ENCODE data around the gene RFFL.

Gene RFFL

DNA sequence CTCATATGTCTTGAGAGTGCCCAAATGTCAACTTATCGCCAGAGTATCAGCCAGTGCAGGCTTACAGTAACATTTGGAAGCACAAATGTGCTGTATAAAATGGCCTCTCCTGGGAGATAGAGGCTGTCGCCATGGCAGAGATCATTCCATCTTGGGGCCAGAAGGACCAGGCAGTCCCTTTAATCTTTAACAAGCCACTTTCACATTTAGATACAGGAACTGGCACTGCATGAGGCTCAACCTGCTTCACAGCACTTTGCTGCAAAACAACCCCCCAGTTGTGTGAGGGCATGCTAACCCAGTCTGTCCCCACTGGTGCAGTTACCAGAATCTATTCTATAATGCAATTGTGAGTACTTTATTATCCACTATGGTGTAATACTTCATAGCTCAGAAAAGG is 4.7 kb upstream of the RFFL start:
- H3K27ac Mint-ChIP-seq = no peak overlapping the region
- no peaks in the 10 kb centered on the region for H3K27me3 Mint-ChIP-seq
- peaks cover 4% of the 10 kb centered on the region for H3K36me3 Mint-ChIP-seq
- peaks cover 74% of the 10 kb centered on the region for H3K4me1 Mint-ChIP-seq
- H3K4me3 Mint-ChIP-seq = no peak overlapping the region
- no peaks in the 10 kb centered on the region for H3K9me3 Mint-ChIP-seq

GRCh38 chr17:35065880-35066279 is 2.4 kb upstream of the RFFL start:
- Mint-ChIP-seq H3K27ac (no peak overlapping the region), H3K9me3 (no peaks in the 10 kb centered on the region), H3K4me1 (peaks cover 72% of the 10 kb centered on the region), H3K4me3 (no peak overlapping the region), H3K36me3 (peaks cover 7% of the 10 kb centered on the region), H3K27me3 (no peaks in the 10 kb centered on the region)

DNA sequence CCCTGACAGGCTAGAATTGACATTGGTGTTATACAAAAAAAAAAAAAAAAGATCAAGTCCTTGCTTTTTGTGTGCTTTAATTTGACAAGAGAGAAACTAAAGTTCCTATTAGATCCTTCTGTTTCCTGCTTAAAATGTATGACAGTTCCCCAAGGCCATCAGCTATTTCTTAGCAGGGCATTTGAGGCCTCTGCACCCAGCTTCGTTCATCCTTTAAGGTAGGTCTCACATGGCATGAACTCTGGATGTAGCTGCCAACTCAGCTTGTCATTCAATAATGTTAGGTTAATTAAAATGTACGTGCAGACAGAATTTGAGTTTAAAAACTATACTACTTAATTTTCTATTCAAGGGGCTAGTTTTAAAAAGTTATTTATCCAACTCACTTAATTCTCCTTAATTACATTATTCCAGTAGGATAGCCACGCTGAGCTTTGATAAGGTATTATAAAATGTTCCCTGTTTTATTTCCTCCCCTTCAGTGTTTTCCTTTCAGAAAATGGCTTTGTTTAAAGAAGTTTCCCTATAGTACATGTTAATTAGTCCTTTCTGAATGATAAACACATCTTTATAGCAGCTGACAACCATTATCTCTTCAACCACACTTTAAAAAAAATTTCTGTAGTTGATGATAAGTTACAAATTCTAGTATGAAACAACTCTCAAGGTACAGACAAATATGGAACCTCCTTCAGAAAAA is 1.2 kb upstream of the RFFL start:
- Mint-ChIP-seq H3K36me3 (peaks cover 12% of the 10 kb centered on the region), H3K4me3 (peak overlapping the region; percentile 55), H3K9me3 (no peaks in the 10 kb centered on the region), H3K4me1 (peaks cover 75% of the 10 kb centered on the region), H3K27ac (peak overlapping the region; percentile 79), H3K27me3 (no peaks in the 10 kb centered on the region)

DNA sequence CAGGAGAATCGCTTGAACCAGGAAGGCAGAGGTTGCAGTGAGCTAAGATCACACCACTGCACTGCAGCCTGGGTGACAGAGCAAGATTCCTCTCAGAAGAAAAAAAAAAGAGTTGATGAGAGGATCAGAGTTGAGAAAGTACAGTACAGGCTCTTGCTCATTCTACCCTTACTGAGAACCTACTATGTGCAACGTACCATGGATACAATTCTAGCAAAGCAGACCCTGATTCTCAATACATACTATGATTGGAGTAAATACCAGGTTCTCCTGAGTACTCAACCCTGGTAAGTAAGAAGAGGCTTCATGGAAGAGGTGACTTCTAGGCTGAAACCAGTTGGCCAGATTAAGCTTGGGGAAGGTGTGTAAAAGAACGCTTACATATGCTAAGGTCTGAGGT is 1.2 kb downstream of the RFFL start:
- Mint-ChIP-seq H3K4me1 (peaks cover 68% of the 10 kb centered on the region), H3K27ac (peak overlapping the region; percentile 88), H3K4me3 (peak overlapping the region; percentile 55)

DNA sequence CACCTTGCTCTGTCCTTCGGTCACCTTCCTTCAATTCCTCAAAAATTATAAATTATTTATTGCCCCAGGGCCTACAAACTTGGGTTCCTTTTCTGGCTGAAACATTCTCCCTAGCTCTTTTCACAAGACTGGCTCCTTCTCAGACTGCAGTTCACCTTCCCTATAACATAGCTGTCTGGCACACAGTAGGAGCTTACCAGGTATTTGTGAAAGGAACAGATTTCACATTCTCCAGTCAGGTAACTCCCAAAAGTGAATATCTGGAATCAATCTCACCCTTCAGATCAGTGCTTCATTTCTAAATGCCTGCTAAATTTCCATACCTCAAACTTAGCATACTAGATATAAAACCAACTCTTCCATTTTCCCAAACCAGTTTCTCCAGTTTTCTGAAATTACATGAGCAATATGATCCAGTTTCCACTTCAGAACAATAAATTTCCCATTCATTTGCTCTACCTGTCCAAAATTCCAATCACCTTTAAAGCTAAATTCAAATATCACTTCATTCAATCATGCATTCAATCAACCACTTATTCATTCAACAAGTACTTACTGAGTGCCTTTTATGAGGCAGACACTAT is 6.1 kb downstream of the RFFL start:
- H3K4me3 Mint-ChIP-seq = no peak overlapping the region
- peak overlapping the region; percentile 31 for H3K27ac Mint-ChIP-seq
- peaks cover 74% of the 10 kb centered on the region for H3K4me1 Mint-ChIP-seq

More for the DNA sequence above, 1.2 kb downstream of the RFFL start:
- no peaks in the 10 kb centered on the region for H3K27me3 Mint-ChIP-seq
- peaks cover 19% of the 10 kb centered on the region for H3K36me3 Mint-ChIP-seq
- H3K9me3 Mint-ChIP-seq = no peaks in the 10 kb centered on the region

GRCh38 chr17:35056013-35056412 is 7.5 kb downstream of the RFFL start:
- Mint-ChIP-seq H3K27ac (no peak overlapping the region), H3K36me3 (peaks cover 23% of the 10 kb centered on the region), H3K4me3 (no peak overlapping the region), H3K27me3 (no peaks in the 10 kb centered on the region), H3K9me3 (peaks cover 9% of the 10 kb centered on the region), H3K4me1 (peaks cover 81% of the 10 kb centered on the region)

More for the DNA sequence above, 6.1 kb downstream of the RFFL start:
- H3K9me3 Mint-ChIP-seq = peaks cover 5% of the 10 kb centered on the region
- H3K27me3 Mint-ChIP-seq = no peaks in the 10 kb centered on the region
- H3K36me3 Mint-ChIP-seq = peaks cover 21% of the 10 kb centered on the region

- Mint-ChIP-seq H3K36me3 (peaks cover 12% of the 10 kb centered on the region), H3K4me1 (peaks cover 88% of the 10 kb centered on the region), H3K27ac (peak overlapping the region; percentile 92), H3K9me3 (peaks cover 9% of the 10 kb centered on the region), H3K27me3 (no peaks in the 10 kb centered on the region), H3K4me3 (no peak overlapping the region)
Observed at GRCh38 chr17:35053204-35053603, 10.3 kb downstream of the RFFL start.

DNA sequence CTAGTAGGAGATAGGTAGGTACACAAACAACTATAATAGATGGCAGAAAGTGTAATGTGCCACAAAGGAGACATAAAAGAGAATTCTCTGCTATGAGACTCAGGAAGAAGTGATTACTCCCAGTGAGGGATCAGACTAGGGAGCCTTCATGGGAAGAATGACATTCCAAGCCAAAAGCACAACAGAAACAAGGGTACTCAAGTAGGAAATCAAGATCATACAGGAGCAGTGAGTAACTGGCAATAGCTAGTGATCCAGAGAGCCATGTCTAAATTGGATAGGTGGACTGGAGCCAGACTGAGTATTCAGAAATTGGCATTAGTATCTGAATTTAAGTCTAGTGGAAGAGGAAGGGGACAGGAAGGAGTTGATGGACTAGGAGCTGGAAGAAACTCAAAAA is 10.7 kb downstream of the RFFL start:
- Mint-ChIP-seq H3K4me1 (peaks cover 83% of the 10 kb centered on the region), H3K27ac (peak overlapping the region; percentile 92)

DNA sequence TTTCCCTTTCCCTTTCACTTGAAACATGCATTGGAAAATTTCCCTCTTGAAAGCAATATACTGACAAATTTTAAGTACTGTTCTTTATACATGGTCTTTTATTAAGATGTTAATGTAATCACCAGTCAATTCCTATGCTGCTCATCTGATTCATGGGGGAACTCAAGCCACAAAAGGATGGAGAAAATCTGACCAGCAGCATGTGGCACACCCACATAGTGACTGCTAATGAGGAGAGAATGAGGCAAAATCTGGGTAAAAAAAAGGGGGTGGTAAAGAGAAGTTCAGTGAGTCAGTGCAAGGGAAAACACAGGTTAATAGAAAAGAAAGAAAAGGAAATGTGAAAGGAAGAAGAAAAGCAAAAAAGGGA is 11.3 kb downstream of the RFFL start:
- peak overlapping the region; percentile 68 for H3K4me3 Mint-ChIP-seq
- peaks cover 79% of the 10 kb centered on the region for H3K4me1 Mint-ChIP-seq
- peaks cover 7% of the 10 kb centered on the region for H3K36me3 Mint-ChIP-seq
- peaks cover 9% of the 10 kb centered on the region for H3K9me3 Mint-ChIP-seq
- peak overlapping the region; percentile 92 for H3K27ac Mint-ChIP-seq
- no peaks in the 10 kb centered on the region for H3K27me3 Mint-ChIP-seq

More for the DNA sequence above, 10.7 kb downstream of the RFFL start:
- Mint-ChIP-seq H3K9me3 (peaks cover 9% of the 10 kb centered on the region), H3K27me3 (no peaks in the 10 kb centered on the region), H3K4me3 (peak overlapping the region; percentile 68), H3K36me3 (peaks cover 11% of the 10 kb centered on the region)

- Mint-ChIP-seq H3K27ac (peak overlapping the region; percentile 92), H3K36me3 (peaks cover 7% of the 10 kb centered on the region), H3K9me3 (peaks cover 9% of the 10 kb centered on the region), H3K4me1 (peaks cover 80% of the 10 kb centered on the region), H3K4me3 (peak overlapping the region; percentile 68), H3K27me3 (no peaks in the 10 kb centered on the region)
Observed at GRCh38 chr17:35051579-35052240, 11.8 kb downstream of the RFFL start.

- H3K27me3 Mint-ChIP-seq = no peaks in the 10 kb centered on the region
- H3K4me3 Mint-ChIP-seq = peak overlapping the region; percentile 68
- peak overlapping the region; percentile 92 for H3K27ac Mint-ChIP-seq
- peaks cover 7% of the 10 kb centered on the region for H3K36me3 Mint-ChIP-seq
- peaks cover 9% of the 10 kb centered on the region for H3K9me3 Mint-ChIP-seq
- peaks cover 81% of the 10 kb centered on the region for H3K4me1 Mint-ChIP-seq
Observed at GRCh38 chr17:35051183-35051578, 12.3 kb downstream of the RFFL start.

- peaks cover 83% of the 10 kb centered on the region for H3K4me1 Mint-ChIP-seq
- H3K9me3 Mint-ChIP-seq = peaks cover 9% of the 10 kb centered on the region
- no peak overlapping the region for H3K4me3 Mint-ChIP-seq
- H3K27ac Mint-ChIP-seq = peak overlapping the region; percentile 38
- peaks cover 6% of the 10 kb centered on the region for H3K36me3 Mint-ChIP-seq
- H3K27me3 Mint-ChIP-seq = no peaks in the 10 kb centered on the region
Observed at GRCh38 chr17:35050170-35050569, 13.3 kb downstream of the RFFL start.

DNA sequence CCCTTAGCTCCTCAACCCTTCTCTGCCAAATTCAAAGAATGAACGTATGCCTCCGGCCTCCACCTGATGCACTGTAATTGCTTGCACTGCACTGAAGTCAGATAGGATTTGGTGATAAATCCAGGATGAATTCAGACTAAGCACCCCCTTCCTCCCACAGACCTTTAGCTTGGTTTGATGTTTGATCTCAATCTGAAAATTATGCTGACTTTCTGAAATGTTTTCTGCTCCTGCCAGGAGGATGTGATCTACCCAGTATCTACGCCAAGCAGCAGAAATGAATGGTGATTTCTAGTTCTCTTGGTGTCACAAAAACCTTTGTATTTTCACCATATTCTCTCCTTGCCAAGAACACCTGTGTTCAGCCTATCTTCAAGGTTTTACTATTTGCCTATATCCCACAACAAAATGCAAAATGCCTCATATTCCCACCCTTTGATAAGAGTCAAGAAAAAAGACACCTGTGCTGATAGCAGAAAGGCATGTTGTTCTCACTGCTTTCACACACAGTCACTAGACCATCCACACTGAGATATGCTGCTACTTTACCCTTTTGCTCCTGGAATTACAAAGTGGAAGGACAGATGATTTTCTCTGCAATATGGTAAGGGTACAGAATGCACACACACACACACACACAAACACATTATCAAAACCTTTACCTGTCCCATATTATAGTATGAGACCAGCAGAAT is 14.7 kb downstream of the RFFL start:
- Mint-ChIP-seq H3K4me3 (peak overlapping the region; percentile 70), H3K4me1 (peaks cover 85% of the 10 kb centered on the region), H3K36me3 (peaks cover 6% of the 10 kb centered on the region), H3K27me3 (no peaks in the 10 kb centered on the region), H3K9me3 (peaks cover 9% of the 10 kb centered on the region), H3K27ac (peak overlapping the region; percentile 86)

DNA sequence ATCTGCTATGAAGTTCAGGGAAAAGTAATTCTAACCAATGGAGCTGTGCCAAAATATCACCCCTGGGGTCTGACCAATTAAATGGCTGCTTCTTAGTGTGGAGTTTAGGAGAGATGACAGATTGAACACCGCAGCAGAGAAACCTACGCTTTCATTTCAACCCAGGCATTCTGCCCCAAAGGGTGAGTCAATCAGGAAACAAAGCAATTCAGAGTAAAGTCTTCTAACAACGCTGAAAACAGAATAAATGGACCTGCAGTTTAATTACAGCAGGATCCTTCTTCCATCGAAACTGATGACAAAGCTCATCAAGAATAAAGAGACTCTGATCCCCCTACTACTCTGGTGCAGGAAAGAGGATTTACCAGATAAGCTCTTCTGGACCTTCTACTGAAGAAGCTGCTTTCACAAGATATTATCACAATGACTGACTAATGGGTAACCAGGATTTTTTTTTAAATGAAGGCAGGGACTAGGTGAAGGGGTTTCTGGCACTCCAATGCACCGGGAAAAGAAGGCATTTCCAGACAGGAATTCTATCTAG is 16.7 kb downstream of the RFFL start:
- Mint-ChIP-seq H3K9me3 (no peaks in the 10 kb centered on the region), H3K27ac (peak overlapping the region; percentile 96), H3K27me3 (no peaks in the 10 kb centered on the region), H3K4me3 (peak overlapping the region; percentile 77), H3K36me3 (peaks cover 2% of the 10 kb centered on the region), H3K4me1 (peaks cover 82% of the 10 kb centered on the region)

GRCh38 chr17:35046245-35046644 is 17.3 kb downstream of the RFFL start:
- H3K27ac Mint-ChIP-seq = peak overlapping the region; percentile 96
- peaks cover 2% of the 10 kb centered on the region for H3K36me3 Mint-ChIP-seq
- H3K4me1 Mint-ChIP-seq = peaks cover 80% of the 10 kb centered on the region

More at GRCh38 chr17:35046245-35046644, 17.3 kb downstream of the RFFL start:
- no peaks in the 10 kb centered on the region for H3K9me3 Mint-ChIP-seq
- no peaks in the 10 kb centered on the region for H3K27me3 Mint-ChIP-seq
- H3K4me3 Mint-ChIP-seq = peak overlapping the region; percentile 77
